Activated T-cell treated with anti-CD3 and anti-CD28 coated beads, Interleukin-2, amount 50 U/mL, for 4 hours (primary cell): ENCODE data around the gene WDR4. TPM values are rescaled to one million over a fixed set of nuclear protein-coding genes. Genes with fewer than 3 reads are reported as not detected.
A peak's percentile ranks its signal among the peaks of the same experiment; 100 is the strongest.
"Not testable (repeated sequence)": the region's sequence is repeated elsewhere in the genome, so short reads cannot be mapped to it uniquely, and the experiment has no call there.

ENCODE experiments used
- ATAC-seq, 2 donors: fragments of 200-7000 bp; cut with Tn5 transposase; one replicate each; pipeline ENCODE4 v1.10.0; 2021
- DNase-seq: peaks from one replicate; pipeline ENCODE4 v3.0.0-alpha.2; 2020
- H3K27me3 Mint-ChIP-seq: one replicate; pipeline ENCODE4 v1.8.0; 2021; ENCODE audit warnings: low read depth, mixed read lengths
- H3K36me3 Mint-ChIP-seq: one replicate; pipeline ENCODE4 v1.8.0; 2022; ENCODE audit warnings: mixed read lengths; ENCODE audit not compliant: insufficient read depth
- H3K4me1 Mint-ChIP-seq: one replicate; pipeline ENCODE4 v1.8.0; 2021; ENCODE audit warnings: low read depth, mixed read lengths
- H3K4me3 Mint-ChIP-seq: one replicate; pipeline ENCODE4 v1.8.0; 2021; ENCODE audit warnings: mild to moderate bottlenecking, moderate library complexity, mixed read lengths
- H3K9me3 Mint-ChIP-seq: one replicate; pipeline ENCODE4 v1.8.0; 2021; ENCODE audit warnings: mixed read lengths
- total RNA-seq, 3 donors: library from RNA; stranded (reverse); gene quantifications; one replicate each; pipeline ENCODE4 v1.2.1, GENCODE V29; 2021

Gene WDR4
- total RNA-seq = 10 to 100 TPM; 66.9 to 88.9 (median 86.2) TPM

- DNase-seq = peak; percentile 99
- ATAC-seq = peak; percentile 93 to 94
- Mint-ChIP-seq H3K4me3 (peak within 1 kb of the TSS; percentile 97), H3K4me1 (peaks cover 27% of the 10 kb centered on the region), H3K27me3 (no peaks in the 10 kb centered on the region), H3K9me3 (no peaks in the 10 kb centered on the region), H3K36me3 (peaks cover 14% of the 10 kb centered on the region)
Measured at GRCh38 chr21:42878993-42879787, at the start of gene WDR4. WDR4 (minus strand) TSS chr21:42879539; CDS start chr21:42879495, 44 bp downstream.

- H3K27me3 Mint-ChIP-seq, DNase-seq, ATAC-seq, H3K4me3 Mint-ChIP-seq, H3K9me3 Mint-ChIP-seq, H3K36me3 Mint-ChIP-seq: not testable (repeated sequence)
- peaks cover 17% of the 10 kb centered on the region for H3K4me1 Mint-ChIP-seq
Measured at GRCh38 chr21:42927474-42928200, 48.3 kb upstream of the WDR4 start.

GRCh38 chr21:42925114-42925926 lies 46.0 kb upstream of the WDR4 start, which contains the start of gene ERVH48-1:
ERVH48-1 (minus strand) TSS chr21:42925630; CDS start chr21:42919006, 6,624 bp downstream.
- peaks cover 17% of the 10 kb centered on the region for H3K4me1 Mint-ChIP-seq
- ATAC-seq (no peak), DNase-seq (no peak)

GRCh38 chr21:42924433-42924751 lies 45.1 kb upstream of the WDR4 start:
- ATAC-seq = peak in 1 of 2 donors; percentile 8
- H3K4me3 Mint-ChIP-seq = no peak overlapping the region
- no peaks in the 10 kb centered on the region for H3K36me3 Mint-ChIP-seq
- H3K27me3 Mint-ChIP-seq = no peaks in the 10 kb centered on the region
- H3K9me3 Mint-ChIP-seq = no peaks in the 10 kb centered on the region
- H3K4me1 Mint-ChIP-seq = peaks cover 17% of the 10 kb centered on the region
- no peak for DNase-seq

More at GRCh38 chr21:42925114-42925926, 46.0 kb upstream of the WDR4 start, which contains the start of gene ERVH48-1:
- no peak within 1 kb of the TSS for H3K4me3 Mint-ChIP-seq
- H3K36me3 Mint-ChIP-seq = no peaks in the 10 kb centered on the region
- no peaks in the 10 kb centered on the region for H3K27me3 Mint-ChIP-seq
- no peaks in the 10 kb centered on the region for H3K9me3 Mint-ChIP-seq

- Mint-ChIP-seq H3K4me1 (peaks cover 17% of the 10 kb centered on the region), H3K27me3 (no peaks in the 10 kb centered on the region), H3K4me3 (peak overlapping the region; percentile 37), H3K9me3 (no peaks in the 10 kb centered on the region), H3K36me3 (no peaks in the 10 kb centered on the region)
- ATAC-seq = peak; percentile 99
- peak; percentile 51 for DNase-seq
Measured at GRCh38 chr21:42923553-42924432, 44.5 kb upstream of the WDR4 start.

GRCh38 chr21:42922918-42923317 lies 43.6 kb upstream of the WDR4 start:
- H3K4me3 Mint-ChIP-seq = no peak overlapping the region
- DNase-seq (no peak), ATAC-seq (no peak)
- peaks cover 17% of the 10 kb centered on the region for H3K4me1 Mint-ChIP-seq
- H3K9me3 Mint-ChIP-seq = no peaks in the 10 kb centered on the region
- no peaks in the 10 kb centered on the region for H3K27me3 Mint-ChIP-seq
- H3K36me3 Mint-ChIP-seq = no peaks in the 10 kb centered on the region

GRCh38 chr21:42921927-42922326 lies 42.6 kb upstream of the WDR4 start:
- H3K36me3 Mint-ChIP-seq = no peaks in the 10 kb centered on the region
- H3K4me1 Mint-ChIP-seq = peaks cover 17% of the 10 kb centered on the region
- ATAC-seq (no peak), DNase-seq (no peak)
- no peaks in the 10 kb centered on the region for H3K9me3 Mint-ChIP-seq
- no peaks in the 10 kb centered on the region for H3K27me3 Mint-ChIP-seq
- no peak overlapping the region for H3K4me3 Mint-ChIP-seq

- DNase-seq (no peak), ATAC-seq (no peak)
- Mint-ChIP-seq H3K36me3 (no peaks in the 10 kb centered on the region), H3K9me3 (no peaks in the 10 kb centered on the region), H3K4me1 (peaks cover 1% of the 10 kb centered on the region), H3K4me3 (no peak overlapping the region), H3K27me3 (no peaks in the 10 kb centered on the region)
Measured at GRCh38 chr21:42918291-42918690, 39.0 kb upstream of the WDR4 start.

GRCh38 chr21:42913476-42913875 lies 34.1 kb upstream of the WDR4 start:
- Mint-ChIP-seq H3K4me1 (no peaks in the 10 kb centered on the region), H3K9me3 (no peaks in the 10 kb centered on the region), H3K36me3 (peaks cover 7% of the 10 kb centered on the region), H3K4me3 (no peak overlapping the region), H3K27me3 (no peaks in the 10 kb centered on the region)
- no peak for ATAC-seq
- DNase-seq = no peak

GRCh38 chr21:42911920-42912319 lies 32.6 kb upstream of the WDR4 start:
- not testable (repeated sequence) for H3K4me1 Mint-ChIP-seq, DNase-seq, ATAC-seq, H3K36me3 Mint-ChIP-seq, H3K9me3 Mint-ChIP-seq, H3K27me3 Mint-ChIP-seq, H3K4me3 Mint-ChIP-seq

- peaks cover 22% of the 10 kb centered on the region for H3K36me3 Mint-ChIP-seq
Measured at GRCh38 chr21:42908484-42908883, 29.1 kb upstream of the WDR4 start.

GRCh38 chr21:42906233-42906632 lies 26.9 kb upstream of the WDR4 start:
- H3K4me3 Mint-ChIP-seq = no peak overlapping the region
- no peaks in the 10 kb centered on the region for H3K27me3 Mint-ChIP-seq
- no peak for DNase-seq
- H3K36me3 Mint-ChIP-seq = peaks cover 29% of the 10 kb centered on the region
- no peaks in the 10 kb centered on the region for H3K9me3 Mint-ChIP-seq
- ATAC-seq = no peak
- H3K4me1 Mint-ChIP-seq = no peaks in the 10 kb centered on the region

More at GRCh38 chr21:42908484-42908883, 29.1 kb upstream of the WDR4 start:
- not testable (repeated sequence) for H3K4me3 Mint-ChIP-seq, H3K27me3 Mint-ChIP-seq, H3K4me1 Mint-ChIP-seq, H3K9me3 Mint-ChIP-seq, ATAC-seq, DNase-seq

- ATAC-seq (no peak), DNase-seq (no peak)
- Mint-ChIP-seq H3K36me3 (peaks cover 30% of the 10 kb centered on the region), H3K9me3 (no peaks in the 10 kb centered on the region), H3K4me1 (no peaks in the 10 kb centered on the region), H3K27me3 (no peaks in the 10 kb centered on the region), H3K4me3 (no peak overlapping the region)
Measured at GRCh38 chr21:42905195-42905594, 25.9 kb upstream of the WDR4 start.
